Fibroblast of lung (primary cell): ENCODE results near the gene FRMD4A.

ENCODE experiments used
- CTCF ChIP-seq, 2 donors: IDR thresholded peaks in 1 of 2; conservative IDR thresholded peaks in 1 of 2; 1 replicate in 1 of 2; 2 replicates in 1 of 2; pipeline ENCODE4 v1.5.1; 2011 to 2012; ENCODE audit warnings: low read length in 2 of 2, control low read depth in 1 of 2, inconsistent platforms in 1 of 2, low read depth in 1 of 2, mild to moderate bottlenecking in 1 of 2
- EZH2 ChIP-seq: IDR thresholded peaks from 2 replicates; pipeline ENCODE4 v1.5.1; 2012; ENCODE audit warnings: low read length, control low read depth, mild to moderate bottlenecking; ENCODE audit errors: missing control alignments

DNA sequence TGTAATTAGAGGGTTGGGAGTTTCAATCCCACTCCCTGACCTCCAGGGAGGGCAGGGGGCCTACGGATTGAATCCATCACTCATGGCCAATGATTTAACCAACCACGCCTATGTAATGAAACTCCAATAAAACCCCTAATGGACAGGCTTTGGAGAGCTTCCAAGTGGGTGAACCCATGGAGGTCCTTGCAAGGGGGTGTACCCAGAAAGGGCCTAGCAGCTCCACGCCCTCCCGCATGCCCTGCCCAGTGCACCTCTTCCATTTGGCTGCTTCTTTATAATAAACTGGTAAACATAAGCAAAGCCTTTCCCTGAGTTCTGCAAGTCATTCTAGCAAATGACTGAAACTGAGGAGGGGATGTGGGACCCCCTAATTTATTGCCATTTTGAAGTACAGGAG is 280.1 kb downstream of the FRMD4A start:
- TF ChIP-seq CTCF (conservative IDR thresholded peaks at IDR 0.05 in 1 of 2, IDR thresholded peaks at IDR 0.05 in 1 of 2; ENCODE audit: low read depth in 1 of 2, low read length in 2 of 2) (no peak), EZH2 (no peak)
